ENCODE results near the gene ZNF221. TPM values are rescaled to one million over a fixed set of nuclear protein-coding genes. Genes with fewer than 3 reads are reported as not detected.

ZNF221 gene
- total RNA-seq (2014; rRNA removed; shearing (Covaris generic)), result 7.5 and 8.5 TPM in 2 replicates

GRCh38 chr19:43950834-43951645 is at the start of gene ZNF221:
Gene ZNF221 (plus strand): TSS chr19:43951228. CDS start chr19:43962727, 11,499 bp downstream.
- DNase-seq, result peak; percentile 94 to 97
- H3K27me3 ChIP-seq, result no peaks in the 10 kb centered on the region
- H3K9me3 ChIP-seq (replicated peaks), result peaks cover 15% of the 10 kb centered on the region
- peak within 1 kb of the TSS; percentile 82 for H3K4me3 ChIP-seq
- H3K36me3 ChIP-seq, result no peaks in the 10 kb centered on the region
- H3K27ac ChIP-seq, result peak within 1 kb of the TSS; percentile 43
- H3K4me1 ChIP-seq, result no peaks in the 10 kb centered on the region

GRCh38 chr19:43901395-43902390 is 49.3 kb upstream of the ZNF221 start:
- peak overlapping the region; percentile 69 for H3K4me3 ChIP-seq
- peaks cover 12% of the 10 kb centered on the region for H3K9me3 ChIP-seq (replicated peaks)
- no peaks in the 10 kb centered on the region for H3K4me1 ChIP-seq
- H3K27me3 ChIP-seq, result no peaks in the 10 kb centered on the region
- H3K36me3 ChIP-seq, result peaks cover 2% of the 10 kb centered on the region; the same call in 1 of the 2 replicates
- peak; percentile 85 to 90 for DNase-seq
- H3K27ac ChIP-seq, result peak overlapping the region; percentile 15; the same call in 1 of the 2 replicates

GRCh38 chr19:43902399-43902798 is 48.6 kb upstream of the ZNF221 start:
- Histone ChIP-seq H3K27me3 (no peaks in the 10 kb centered on the region), H3K4me1 (no peaks in the 10 kb centered on the region), H3K27ac (no peak overlapping the region), H3K36me3 (peaks cover 3% of the 10 kb centered on the region), H3K9me3 (replicated peaks) (peaks cover 12% of the 10 kb centered on the region), H3K4me3 (peak overlapping the region; percentile 69)
- DNase-seq, result no peak

- peaks cover 7% of the 10 kb centered on the region for H3K36me3 ChIP-seq
- H3K9me3 ChIP-seq (replicated peaks), result peaks cover 12% of the 10 kb centered on the region
- H3K27me3 ChIP-seq, result no peaks in the 10 kb centered on the region
- no peak overlapping the region for H3K27ac ChIP-seq
- DNase-seq, result no peak
- H3K4me3 ChIP-seq, result no peak overlapping the region
- no peaks in the 10 kb centered on the region for H3K4me1 ChIP-seq
Measured at GRCh38 chr19:43905897-43906296, 45.1 kb upstream of the ZNF221 start.

GRCh38 chr19:43906774-43907173 is 44.3 kb upstream of the ZNF221 start:
- H3K4me1 ChIP-seq, result no peaks in the 10 kb centered on the region
- H3K27ac ChIP-seq, result no peak overlapping the region
- no peak overlapping the region for H3K4me3 ChIP-seq
- DNase-seq, result no peak
- peaks cover 12% of the 10 kb centered on the region for H3K9me3 ChIP-seq (replicated peaks)
- H3K36me3 ChIP-seq, result peaks cover 7% of the 10 kb centered on the region
- H3K27me3 ChIP-seq, result no peaks in the 10 kb centered on the region

- Histone ChIP-seq H3K27ac (no peak overlapping the region), H3K4me1 (no peaks in the 10 kb centered on the region), H3K4me3 (no peak overlapping the region), H3K36me3 (peaks cover 24% of the 10 kb centered on the region), H3K27me3 (no peaks in the 10 kb centered on the region), H3K9me3 (replicated peaks) (peaks cover 15% of the 10 kb centered on the region)
- DNase-seq, result no peak
Measured at GRCh38 chr19:43908659-43909058, 42.4 kb upstream of the ZNF221 start.

- Histone ChIP-seq H3K9me3 (replicated peaks) (peaks cover 22% of the 10 kb centered on the region), H3K27me3 (no peaks in the 10 kb centered on the region), H3K36me3 (peaks cover 46% of the 10 kb centered on the region), H3K4me3 (no peak overlapping the region), H3K4me1 (no peaks in the 10 kb centered on the region), H3K27ac (no peak overlapping the region)
- DNase-seq, result no peak
Measured at GRCh38 chr19:43910884-43911283, 40.1 kb upstream of the ZNF221 start.

GRCh38 chr19:43913383-43913782 is 37.6 kb upstream of the ZNF221 start:
- H3K36me3 ChIP-seq, result peaks cover 68% of the 10 kb centered on the region
- H3K27ac ChIP-seq, result no peak overlapping the region
- H3K27me3 ChIP-seq, result no peaks in the 10 kb centered on the region
- H3K4me1 ChIP-seq, result no peaks in the 10 kb centered on the region
- DNase-seq, result no peak
- H3K9me3 ChIP-seq (replicated peaks), result peaks cover 24% of the 10 kb centered on the region
- no peak overlapping the region for H3K4me3 ChIP-seq

- DNase-seq, result no peak
- Histone ChIP-seq H3K36me3 (peaks cover 75% of the 10 kb centered on the region), H3K4me3 (no peak overlapping the region), H3K27ac (no peak overlapping the region), H3K4me1 (no peaks in the 10 kb centered on the region), H3K9me3 (replicated peaks) (peaks cover 24% of the 10 kb centered on the region), H3K27me3 (no peaks in the 10 kb centered on the region)
Measured at GRCh38 chr19:43914051-43914450, 37.0 kb upstream of the ZNF221 start.

GRCh38 chr19:43923875-43924274 is 27.2 kb upstream of the ZNF221 start:
- no peak for DNase-seq
- H3K36me3 ChIP-seq, result peaks cover 91% of the 10 kb centered on the region
- H3K27ac ChIP-seq, result no peak overlapping the region
- no peak overlapping the region for H3K4me3 ChIP-seq
- H3K27me3 ChIP-seq, result no peaks in the 10 kb centered on the region
- no peaks in the 10 kb centered on the region for H3K4me1 ChIP-seq
- no peaks in the 10 kb centered on the region for H3K9me3 ChIP-seq (replicated peaks)

- DNase-seq, result no peak
- Histone ChIP-seq H3K27ac (no peak overlapping the region), H3K4me1 (peaks cover 1% of the 10 kb centered on the region), H3K36me3 (peaks cover 89% of the 10 kb centered on the region), H3K9me3 (replicated peaks) (no peaks in the 10 kb centered on the region), H3K4me3 (no peak overlapping the region), H3K27me3 (no peaks in the 10 kb centered on the region)
Measured at GRCh38 chr19:43928820-43929219, 22.2 kb upstream of the ZNF221 start.

GRCh38 chr19:43934055-43934984 is 16.7 kb upstream of the ZNF221 start:
- Histone ChIP-seq H3K4me1 (peaks cover 9% of the 10 kb centered on the region), H3K9me3 (replicated peaks) (peaks cover 10% of the 10 kb centered on the region; the same call in 1 of the 2 replicates), H3K27me3 (no peaks in the 10 kb centered on the region), H3K36me3 (peaks cover 36% of the 10 kb centered on the region), H3K4me3 (peak overlapping the region; percentile 83), H3K27ac (peak overlapping the region; percentile 57)
- peak in 1 of 2 experiments; percentile 23 for DNase-seq

GRCh38 chr19:43934985-43935708 is 15.9 kb upstream of the ZNF221 start, which contains the start of gene ZNF45:
Gene ZNF45 (minus strand): TSS chr19:43935282. CDS start chr19:43922185, 13,097 bp downstream.
- peak; percentile 91 to 92 for DNase-seq
- peaks cover 28% of the 10 kb centered on the region for H3K36me3 ChIP-seq
- peaks cover 9% of the 10 kb centered on the region for H3K4me1 ChIP-seq
- no peaks in the 10 kb centered on the region for H3K27me3 ChIP-seq
- H3K4me3 ChIP-seq, result peak within 1 kb of the TSS; percentile 83
- H3K9me3 ChIP-seq (replicated peaks), result peaks cover 10% of the 10 kb centered on the region; the same call in 1 of the 2 replicates
- H3K27ac ChIP-seq, result peak within 1 kb of the TSS; percentile 57
